ENCODE results near the gene SNU13. TPM values are rescaled to one million over a fixed set of nuclear protein-coding genes. Genes with fewer than 3 reads are reported as not detected.
"Not testable (repeated sequence)": the region's sequence is repeated elsewhere in the genome, so short reads cannot be mapped to it uniquely, and the experiment has no call there.

The SNU13 gene
- total and polyA plus RNA-seq, 12 donors: 183 to 323 (median 197) TPM

DNA sequence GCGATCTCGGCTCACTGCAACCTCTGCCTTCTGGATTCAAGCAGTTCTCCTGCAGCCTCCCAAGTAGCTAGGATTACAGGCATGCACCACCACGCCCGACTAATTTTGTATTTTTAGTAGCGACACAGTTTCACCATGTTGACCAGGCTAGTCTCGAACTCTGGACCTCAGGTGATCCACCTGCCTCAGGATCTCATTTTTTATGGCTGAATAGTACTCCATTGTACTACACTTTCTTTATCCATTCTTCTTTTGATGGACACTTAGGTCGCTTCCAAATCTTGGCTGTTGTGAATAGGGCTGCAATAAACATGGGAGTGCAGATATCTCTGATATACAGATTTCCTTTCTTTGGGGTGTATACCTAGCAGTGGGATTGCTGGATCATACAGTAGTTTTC is 46.8 kb downstream of the SNU13 start:
- 97 to 98% methylated on average over 7 of the region's 7 CpGs for WGBS, 2 donors
- ATAC-seq (no peak), DNase-seq (no peak)
- Histone ChIP-seq H3K9me3 (no peaks in the 10 kb centered on the region), H3K27ac (no peak overlapping the region), H3K4me1 (peaks cover 0 to 13% (median 5%) of the 10 kb centered on the region in 9 donors), H3K36me3 (peaks cover 0 to 100% (median 75%) of the 10 kb centered on the region in 9 donors), H3K27me3 (no peaks in the 10 kb centered on the region), H3K4me3 (no peak overlapping the region)
- no peak for TF ChIP-seq CTCF (IDR thresholded peaks at IDR 0.05)
- intact Hi-C loops (cut with DNase I): no loop called here

- Histone ChIP-seq H3K36me3 (peaks cover 0 to 100% (median 74%) of the 10 kb centered on the region in 9 donors), H3K9me3 (no peaks in the 10 kb centered on the region), H3K27me3 (no peaks in the 10 kb centered on the region), H3K4me1 (peaks cover 0 to 20% (median 7%) of the 10 kb centered on the region in 9 donors), H3K27ac (no peak overlapping the region), H3K4me3 (no peak overlapping the region)
- WGBS, 2 donors: 87 to 88% methylated on average over 5 of the region's 5 CpGs
- DNase-seq (no peak), ATAC-seq (no peak)
- intact Hi-C loops (cut with DNase I): no loop called here
- no peak for TF ChIP-seq CTCF (IDR thresholded peaks at IDR 0.05)
Observed at GRCh38 chr22:41638748-41639147, 49.9 kb downstream of the SNU13 start.

- Histone ChIP-seq H3K36me3 (peaks cover 0 to 100% (median 68%) of the 10 kb centered on the region in 9 donors), H3K27me3 (no peaks in the 10 kb centered on the region), H3K9me3 (no peaks in the 10 kb centered on the region), H3K4me1 (peaks cover 0 to 20% (median 7%) of the 10 kb centered on the region in 9 donors), H3K4me3 (no peak overlapping the region), H3K27ac (no peak overlapping the region)
- WGBS, 2 donors: 93 to 96% methylated on average over 5 of the region's 5 CpGs
- ATAC-seq: no peak
- intact Hi-C loops (cut with DNase I): no loop called here
- DNase-seq: no peak
- no peak for TF ChIP-seq CTCF (IDR thresholded peaks at IDR 0.05)
Observed at GRCh38 chr22:41638124-41638523, 50.5 kb downstream of the SNU13 start.

- H3K27ac ChIP-seq; H3K4me3 ChIP-seq; H3K27me3 ChIP-seq; H3K9me3 ChIP-seq; intact Hi-C loops (cut with DNase I); ATAC-seq; DNase-seq: not testable (repeated sequence)
- Histone ChIP-seq H3K4me1 (peaks cover 0 to 20% (median 7%) of the 10 kb centered on the region in 9 donors), H3K36me3 (peaks cover 0 to 100% (median 63%) of the 10 kb centered on the region in 9 donors)
- 96 to 98% methylated on average over 8 of the region's 8 CpGs for WGBS, 2 donors
Observed at GRCh38 chr22:41637623-41638022, 51.0 kb downstream of the SNU13 start.

GRCh38 chr22:41636467-41636866 is 52.2 kb downstream of the SNU13 start:
- intact Hi-C loops (cut with DNase I): no loop called here
- DNase-seq (peak; percentile 29 to 38), ATAC-seq (peak in 7 of 8 donors; percentile 29 to 92 (median 82))
- no peak for TF ChIP-seq CTCF (IDR thresholded peaks at IDR 0.05)
- Histone ChIP-seq H3K27me3 (no peaks in the 10 kb centered on the region), H3K36me3 (peaks cover 0 to 97% (median 53%) of the 10 kb centered on the region in 9 donors), H3K4me3 (no peak overlapping the region), H3K4me1 (peaks cover 0 to 20% (median 7%) of the 10 kb centered on the region in 9 donors), H3K9me3 (no peaks in the 10 kb centered on the region), H3K27ac (peak overlapping the region in 7 of 10 donors; percentile 9 to 63 (median 37))
- WGBS, 2 donors: 45 to 53% methylated on average over 7 of the region's 7 CpGs

DNA sequence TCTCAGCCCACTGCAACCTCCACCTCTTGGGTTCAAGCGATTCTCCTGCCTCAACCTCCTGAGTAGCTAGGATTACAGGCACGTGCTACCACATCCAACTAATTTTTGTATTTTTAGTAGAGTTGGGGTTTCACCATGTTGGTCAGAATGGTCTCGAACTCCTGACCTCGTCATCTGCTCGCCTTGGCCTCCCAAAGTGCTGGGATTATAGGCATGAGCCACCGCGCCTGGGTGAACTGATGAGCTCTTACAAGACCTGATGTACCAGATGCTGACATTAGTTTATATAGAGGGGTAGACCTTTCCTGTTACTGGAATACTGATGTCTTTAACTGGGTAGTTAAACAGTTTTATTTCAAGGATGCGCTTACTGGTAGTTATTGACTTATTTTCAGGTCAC is 54.1 kb downstream of the SNU13 start:
- H3K4me1 ChIP-seq: peaks cover 0 to 20% (median 9%) of the 10 kb centered on the region in 9 donors
- DNase-seq; H3K27me3 ChIP-seq; intact Hi-C loops (cut with DNase I); H3K27ac ChIP-seq; H3K4me3 ChIP-seq; ATAC-seq; H3K9me3 ChIP-seq: not testable (repeated sequence)
- H3K36me3 ChIP-seq: peaks cover 0 to 95% (median 44%) of the 10 kb centered on the region in 9 donors
- WGBS, 2 donors: 97 to 98% methylated on average over 8 of the region's 8 CpGs

- H3K9me3 ChIP-seq; H3K27ac ChIP-seq; ATAC-seq; H3K27me3 ChIP-seq; DNase-seq; H3K4me3 ChIP-seq; intact Hi-C loops (cut with DNase I): not testable (repeated sequence)
- WGBS, 2 donors: 97 to 99% methylated on average over 7 to 12 of the region's 23 CpGs
- Histone ChIP-seq H3K4me1 (peaks cover 0 to 14% (median 7%) of the 10 kb centered on the region in 9 donors), H3K36me3 (peaks cover 0 to 95% (median 34%) of the 10 kb centered on the region in 9 donors)
Observed at GRCh38 chr22:41631615-41632014, 57.1 kb downstream of the SNU13 start.

DNA sequence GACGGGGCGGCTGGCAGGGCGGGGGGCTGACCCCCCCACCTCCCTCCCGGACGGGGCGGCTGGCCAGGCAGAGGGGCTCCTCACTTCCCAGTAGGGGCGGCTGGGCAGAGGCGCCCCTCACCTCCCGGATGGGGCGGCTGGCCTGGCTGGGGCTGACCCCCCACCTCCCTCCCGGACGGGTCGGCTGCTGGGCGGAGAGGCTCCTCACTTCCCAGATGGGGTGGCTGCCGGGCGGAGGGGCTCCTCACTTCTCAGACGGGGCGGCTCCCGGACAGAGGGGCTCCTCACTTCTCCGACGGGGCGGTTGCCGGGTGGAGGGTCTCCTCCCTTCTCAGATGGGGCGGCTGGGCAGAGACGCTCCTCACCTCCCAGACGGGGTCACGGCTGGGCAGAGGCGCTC is 57.6 kb downstream of the SNU13 start:
- 96 to 97% methylated on average over 18 to 23 of the region's 28 CpGs for WGBS, 2 donors

More for the DNA sequence above, 57.6 kb downstream of the SNU13 start:
- peaks cover 0 to 13% (median 3%) of the 10 kb centered on the region in 9 donors for H3K4me1 ChIP-seq
- intact Hi-C loops (cut with DNase I); H3K9me3 ChIP-seq; H3K4me3 ChIP-seq; ATAC-seq; H3K27ac ChIP-seq; DNase-seq; H3K27me3 ChIP-seq: not testable (repeated sequence)
- peaks cover 0 to 95% (median 35%) of the 10 kb centered on the region in 9 donors for H3K36me3 ChIP-seq
